Measurements from ENCODE around the gene ISLR2. TPM values are rescaled to one million over a fixed set of nuclear protein-coding genes. Genes with fewer than 3 reads are reported as not detected.

Gene ISLR2
- total and polyA plus RNA-seq, 4 donors: 5.2 to 16.7 (median 11.3) TPM

DNA sequence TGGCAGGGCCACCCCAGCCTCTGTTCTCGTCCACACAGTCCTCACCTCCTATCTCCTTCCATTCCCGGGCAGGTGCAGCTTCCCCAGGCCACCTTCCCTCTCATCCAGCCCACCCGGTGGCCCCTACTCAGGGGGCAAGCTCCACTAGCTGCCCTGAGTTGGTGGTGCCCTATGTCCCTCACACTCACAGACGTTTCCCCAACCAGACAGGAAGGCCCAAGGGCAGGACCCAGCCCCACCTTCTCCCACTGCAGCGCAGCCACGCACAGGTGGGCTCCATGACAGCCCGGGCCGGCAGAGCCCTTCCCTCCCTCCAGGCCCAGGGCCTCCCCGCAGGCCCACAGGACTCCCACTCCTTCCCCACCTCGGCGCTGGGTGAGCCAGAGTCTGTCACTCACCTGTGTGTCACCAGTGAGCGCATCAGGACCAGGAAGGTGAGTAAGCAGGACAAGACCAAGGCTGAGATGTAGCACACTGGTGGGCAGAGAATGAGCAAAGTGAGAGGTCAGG lies 54.3 kb downstream of the ISLR2 start:
- Histone ChIP-seq H3K36me3 (ENCODE audit: control insufficient read depth, insufficient read depth, low read length) (peaks cover 2% of the 10 kb centered on the region), H3K9me3 (ENCODE audit: control insufficient read depth, insufficient read depth, low read length) (no peaks in the 10 kb centered on the region), H3K4me1 (ENCODE audit: control insufficient read depth, insufficient read depth, low read length) (peaks cover 8% of the 10 kb centered on the region), H3K27ac (ENCODE audit: low read depth, low read length) (no peak overlapping the region), H3K27me3 (ENCODE audit: control insufficient read depth, insufficient read depth, low read length) (no peaks in the 10 kb centered on the region), H3K4me3 (ENCODE audit: low read depth, low read length) (no peak overlapping the region)
- no peak for DNase-seq (ENCODE audit: low read depth in 4 of 6, low spot score in 6 of 6)
- WGBS (ENCODE audit: insufficient coverage): 84% methylated on average over 12 of the region's 12 CpGs

DNA sequence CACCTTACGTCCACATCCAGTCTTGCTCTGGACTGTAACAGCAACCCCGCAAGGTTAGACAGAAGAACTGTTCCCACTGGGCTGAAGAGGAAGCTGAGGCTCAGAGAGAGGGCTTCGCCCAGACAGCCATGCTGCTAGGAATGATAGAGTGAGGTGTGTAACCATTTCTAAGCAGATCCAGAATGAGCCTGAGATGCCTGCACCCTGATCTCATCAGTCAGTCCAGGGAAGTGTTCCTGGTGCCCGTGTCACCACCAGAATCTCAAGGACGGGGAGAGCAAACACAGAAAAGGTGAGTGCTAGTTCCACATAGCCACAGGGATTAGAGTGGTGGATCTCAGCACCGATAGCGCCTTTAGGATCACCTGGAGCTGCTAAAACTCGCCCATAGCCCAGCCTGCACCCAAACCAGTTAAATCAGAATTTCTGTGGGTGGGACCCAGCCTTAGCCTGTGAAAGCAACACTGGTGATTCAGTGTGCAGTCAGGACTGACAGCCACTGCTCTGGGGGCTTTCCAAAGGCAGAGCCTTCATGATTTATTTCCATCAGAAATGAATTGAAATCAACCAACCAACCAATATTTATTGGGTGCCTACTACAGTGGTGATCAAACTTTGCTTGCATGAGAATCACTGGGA lies 55.4 kb downstream of the ISLR2 start:
- Histone ChIP-seq H3K27me3 (ENCODE audit: control insufficient read depth, insufficient read depth, low read length) (no peaks in the 10 kb centered on the region), H3K4me3 (ENCODE audit: low read depth, low read length) (no peak overlapping the region), H3K4me1 (ENCODE audit: control insufficient read depth, insufficient read depth, low read length) (no peaks in the 10 kb centered on the region), H3K36me3 (ENCODE audit: control insufficient read depth, insufficient read depth, low read length) (no peaks in the 10 kb centered on the region), H3K9me3 (ENCODE audit: control insufficient read depth, insufficient read depth, low read length) (no peaks in the 10 kb centered on the region), H3K27ac (ENCODE audit: low read depth, low read length) (no peak overlapping the region)
- DNase-seq (ENCODE audit: low read depth in 4 of 6, low spot score in 6 of 6): no peak
- WGBS (ENCODE audit: insufficient coverage): 93% methylated on average over 6 of the region's 8 CpGs

Small RNA genes lying within 50 kb of the gene (small RNA-seq; reads per million reads assigned to genes)
- not detected for gene RF00017 (ENCODE audit: low replicate concordance)

Other genes starting within 250 kb of the ISLR2 start
- gene LOXL1, start 204.1 kb upstream of the ISLR2 start, total RNA-seq: 10 to 100 TPM in 1 of 2 donors, 1 to 10 TPM in 1; 7.9 to 48.2 TPM
- gene LOXL1, start 204.1 kb upstream of the ISLR2 start, polyA plus RNA-seq (ENCODE audit: insufficient read length in 2 of 2): 10 to 100 TPM; 20.5 to 25.3 TPM
- 10 to 100 TPM; 26.8 to 32.0 TPM for gene STOML1, start 138.3 kb upstream of the ISLR2 start, total RNA-seq
- gene STOML1, start 138.3 kb upstream of the ISLR2 start, polyA plus RNA-seq (ENCODE audit: insufficient read length in 2 of 2): 10 to 100 TPM; 57.5 to 57.9 TPM
- gene PML, start 135.9 kb upstream of the ISLR2 start, total RNA-seq: 10 to 100 TPM; 13.5 to 14.6 TPM
- 10 to 100 TPM; 25.4 to 29.4 TPM for gene PML, start 135.9 kb upstream of the ISLR2 start, polyA plus RNA-seq (ENCODE audit: insufficient read length in 2 of 2)
- gene GOLGA6A, start 48.0 kb upstream of the ISLR2 start, total RNA-seq: under 1 TPM; 0.28 to 0.59 TPM
- gene GOLGA6A, start 48.0 kb upstream of the ISLR2 start, polyA plus RNA-seq (ENCODE audit: insufficient read length in 2 of 2): under 1 TPM in 1 of 2 donors, not detected in 1; 0.21 TPM
- gene ISLR, start 43.1 kb downstream of the ISLR2 start, total RNA-seq: 100 to 1,000 TPM in 1 of 2 donors, 10 to 100 TPM in 1; 80.7 to 391 TPM
- 100 to 1,000 TPM in 1 of 2 donors, 10 to 100 TPM in 1; 59.5 to 195 TPM for gene ISLR, start 43.1 kb downstream of the ISLR2 start, polyA plus RNA-seq (ENCODE audit: insufficient read length in 2 of 2)
- 10 to 100 TPM in 1 of 2 donors, 1 to 10 TPM in 1; 9.4 to 69.0 TPM for gene STRA6, start 72.2 kb downstream of the ISLR2 start, total RNA-seq
- gene STRA6, start 72.2 kb downstream of the ISLR2 start, polyA plus RNA-seq (ENCODE audit: insufficient read length in 2 of 2): 10 to 100 TPM; 14.8 to 45.5 TPM
- gene CCDC33, start 105.7 kb downstream of the ISLR2 start, total RNA-seq: 1 to 10 TPM in 1 of 2 donors, under 1 TPM in 1; 0.99 to 7.4 TPM
- gene CCDC33, start 105.7 kb downstream of the ISLR2 start, polyA plus RNA-seq (ENCODE audit: insufficient read length in 2 of 2): 1 to 10 TPM; 2.3 to 3.0 TPM
- 1 to 10 TPM in 1 of 2 donors, under 1 TPM in 1; 0.89 to 1.9 TPM for gene CYP11A1, start 237.1 kb downstream of the ISLR2 start, total RNA-seq
- gene CYP11A1, start 237.1 kb downstream of the ISLR2 start, polyA plus RNA-seq (ENCODE audit: insufficient read length in 2 of 2): 1 to 10 TPM; 1.7 to 2.1 TPM